Measurements from ENCODE around the gene LCN10. TPM values are rescaled to one million over a fixed set of nuclear protein-coding genes. Genes with fewer than 3 reads are reported as not detected.

LCN10 gene
- total RNA-seq: not detected in 2 replicates

GRCh38 chr9:136742591-136743391, at the start of gene LCN10:
LCN10 (minus strand) TSS chr9:136742940; CDS start chr9:136742903, 37 bp downstream.

GRCh38 chr9:136790640-136791515, 48.1 kb upstream of the LCN10 start, which contains the start of gene TMEM141:
TMEM141 (plus strand) TSS chr9:136791344; CDS start chr9:136791371, 27 bp downstream.

GRCh38 chr9:136764301-136764891, 21.7 kb upstream of the LCN10 start, which contains the start of gene LCN15:
LCN15 (minus strand) TSS chr9:136764518; CDS start chr9:136764488, 30 bp downstream.

GRCh38 chr9:136748201-136748600, 5.5 kb upstream of the LCN10 start, which contains the start of gene LCN6:
LCN6 (minus strand) TSS chr9:136748525; CDS start chr9:136748483, 42 bp downstream.

GRCh38 chr9:136711751-136712689, 30.7 kb downstream of the LCN10 start, which contains the start of gene DIPK1B:
DIPK1B (plus strand) TSS chr9:136712572; CDS start chr9:136712666, 94 bp downstream.

Other genes with a start within 250 kb of the LCN10 start
- 160 and 571 TPM in 2 replicates for gene NOTCH1, start 196.9 kb downstream of the LCN10 start, total RNA-seq
- 16.2 and 18.5 TPM in 2 replicates for gene EGFL7, start 80.0 kb downstream of the LCN10 start, total RNA-seq
- 41.1 and 42.0 TPM in 2 replicates for gene AGPAT2, start 55.5 kb downstream of the LCN10 start, total RNA-seq
- gene DIPK1B, start 30.4 kb downstream of the LCN10 start, total RNA-seq: under 0.01 and 1.00 TPM in 2 replicates
- gene LCN6, start 5.6 kb upstream of the LCN10 start, total RNA-seq: not detected in 2 replicates
- not detected in 2 replicates for gene LCN8, start 15.3 kb upstream of the LCN10 start, total RNA-seq
- gene LCN15, start 21.6 kb upstream of the LCN10 start, total RNA-seq: not detected in 2 replicates
- gene TMEM141, start 48.4 kb upstream of the LCN10 start, total RNA-seq: 63.2 and 150 TPM in 2 replicates
- gene CCDC183, start 53.4 kb upstream of the LCN10 start, total RNA-seq: under 0.01 and 0.28 TPM in 2 replicates
- gene RABL6, start 65.0 kb upstream of the LCN10 start, total RNA-seq: 73.4 and 86.8 TPM in 2 replicates
- 2.1 and 3.4 TPM in 2 replicates for gene AJM1, start 99.5 kb upstream of the LCN10 start, total RNA-seq
- 88.2 and 91.8 TPM in 2 replicates for gene PHPT1, start 106.5 kb upstream of the LCN10 start, total RNA-seq
- 1.4 and 6.5 TPM in 2 replicates for gene MAMDC4, start 109.4 kb upstream of the LCN10 start, total RNA-seq
- gene EDF1, start 123.4 kb upstream of the LCN10 start, total RNA-seq: 269 and 274 TPM in 2 replicates
- 9.9 and 24.1 TPM in 2 replicates for gene TRAF2, start 143.6 kb upstream of the LCN10 start, total RNA-seq
- gene FBXW5, start 201.8 kb upstream of the LCN10 start, total RNA-seq: 107 and 164 TPM in 2 replicates
- gene C8G, start 202.3 kb upstream of the LCN10 start, total RNA-seq: 0.28 TPM in 1 of 2 replicates, not detected in the other
- 0.34 TPM in 1 of 2 replicates, not detected in the other for gene LCN12, start 209.3 kb upstream of the LCN10 start, total RNA-seq
- not detected in 2 replicates for gene PTGDS, start 234.6 kb upstream of the LCN10 start, total RNA-seq
- not detected in 2 replicates for gene LCNL1, start 240.1 kb upstream of the LCN10 start, total RNA-seq
- gene PAXX, start 249.5 kb upstream of the LCN10 start, total RNA-seq: 7.8 and 9.9 TPM in 2 replicates

Measured in nasal cavity respiratory epithelium epithelial cell of viscerocranial mucosa (primary cell).